ENCODE results near the gene RAB7B.

Gene RAB7B

GRCh38 chr1:206036663-206037455, 33.7 kb upstream of the RAB7B start:
- Histone ChIP-seq H3K79me2 (ENCODE audit: low read length) (peaks cover 99% of the 10 kb centered on the region), H3K9me3 (ENCODE audit: insufficient read depth, low read length) (peaks cover 9% of the 10 kb centered on the region), H3K27me3 (ENCODE audit: low read depth, low read length) (no peaks in the 10 kb centered on the region), H4K20me1 (ENCODE audit: insufficient read depth, low read length) (no peaks in the 10 kb centered on the region), H3K9ac (ENCODE audit: low read length) (peak overlapping the region; percentile 97), H3K4me3 (ENCODE audit: low read length) (peak overlapping the region; percentile 83), H3K4me1 (ENCODE audit: low read length) (peaks cover 83% of the 10 kb centered on the region), H3K4me2 (ENCODE audit: low read length) (peak overlapping the region; percentile 91), H2AFZ (ENCODE audit: low read depth, low read length) (no peak overlapping the region), H3K36me3 (replicated peaks; ENCODE audit: low read depth, low read length) (peaks cover 38% of the 10 kb centered on the region), H3K27ac (ENCODE audit: low read length) (peak overlapping the region; percentile 96)
- TF ChIP-seq CTCF (IDR thresholded peaks at IDR 0.05; ENCODE audit: low read depth, low read length), result no peak
- TF ChIP-seq EZH2phosphoT487 (IDR thresholded peaks at IDR 0.05; ENCODE audit: low read depth), result no peak

GRCh38 chr1:206035027-206035426, 31.8 kb upstream of the RAB7B start:
- peaks cover 83% of the 10 kb centered on the region for H3K4me1 ChIP-seq (ENCODE audit: low read length)
- peak overlapping the region; percentile 96 for H3K27ac ChIP-seq (ENCODE audit: low read length)
- H3K4me2 ChIP-seq (ENCODE audit: low read length), result peak overlapping the region; percentile 91
- H2AFZ ChIP-seq (ENCODE audit: low read depth, low read length), result no peak overlapping the region
- H3K9ac ChIP-seq (ENCODE audit: low read length), result peak overlapping the region; percentile 97
- H3K9me3 ChIP-seq (ENCODE audit: insufficient read depth, low read length), result peaks cover 9% of the 10 kb centered on the region
- no peaks in the 10 kb centered on the region for H3K27me3 ChIP-seq (ENCODE audit: low read depth, low read length)
- H3K79me2 ChIP-seq (ENCODE audit: low read length), result peaks cover 98% of the 10 kb centered on the region
- peaks cover 29% of the 10 kb centered on the region for H3K36me3 ChIP-seq (replicated peaks; ENCODE audit: low read depth, low read length)
- no peaks in the 10 kb centered on the region for H4K20me1 ChIP-seq (ENCODE audit: insufficient read depth, low read length)
- TF ChIP-seq CTCF (IDR thresholded peaks at IDR 0.05; ENCODE audit: low read depth, low read length) (no peak), EZH2phosphoT487 (IDR thresholded peaks at IDR 0.05; ENCODE audit: low read depth) (no peak)
- H3K4me3 ChIP-seq (ENCODE audit: low read length), result peak overlapping the region; percentile 83

GRCh38 chr1:206032380-206033140, 29.4 kb upstream of the RAB7B start:
- Histone ChIP-seq H3K9me3 (ENCODE audit: insufficient read depth, low read length) (peaks cover 9% of the 10 kb centered on the region), H3K4me1 (ENCODE audit: low read length) (peaks cover 68% of the 10 kb centered on the region), H3K27me3 (ENCODE audit: low read depth, low read length) (no peaks in the 10 kb centered on the region), H4K20me1 (ENCODE audit: insufficient read depth, low read length) (no peaks in the 10 kb centered on the region), H3K4me3 (ENCODE audit: low read length) (peak overlapping the region; percentile 0; the same call in 1 of the 2 replicates), H3K9ac (ENCODE audit: low read length) (peak overlapping the region; percentile 68), H3K4me2 (ENCODE audit: low read length) (peak overlapping the region; percentile 76), H3K36me3 (replicated peaks; ENCODE audit: low read depth, low read length) (peaks cover 14% of the 10 kb centered on the region), H2AFZ (ENCODE audit: low read depth, low read length) (no peak overlapping the region), H3K79me2 (ENCODE audit: low read length) (peaks cover 79% of the 10 kb centered on the region), H3K27ac (ENCODE audit: low read length) (peak overlapping the region; percentile 96)
- TF ChIP-seq CTCF (IDR thresholded peaks at IDR 0.05; ENCODE audit: low read depth, low read length) (no peak), EZH2phosphoT487 (IDR thresholded peaks at IDR 0.05; ENCODE audit: low read depth) (no peak)

- H3K9me3 ChIP-seq (ENCODE audit: insufficient read depth, low read length), result peaks cover 12% of the 10 kb centered on the region
- H3K9ac ChIP-seq (ENCODE audit: low read length), result peak overlapping the region; percentile 68
- peak overlapping the region; percentile 53 for H3K4me3 ChIP-seq (ENCODE audit: low read length)
- TF ChIP-seq EZH2phosphoT487 (IDR thresholded peaks at IDR 0.05; ENCODE audit: low read depth) (no peak), CTCF (IDR thresholded peaks at IDR 0.05; ENCODE audit: low read depth, low read length) (peak; percentile 98)
- H3K27ac ChIP-seq (ENCODE audit: low read length), result peak overlapping the region; percentile 96
- H3K4me2 ChIP-seq (ENCODE audit: low read length), result peak overlapping the region; percentile 76
- H3K36me3 ChIP-seq (replicated peaks; ENCODE audit: low read depth, low read length), result peaks cover 12% of the 10 kb centered on the region
- peaks cover 64% of the 10 kb centered on the region for H3K4me1 ChIP-seq (ENCODE audit: low read length)
- H4K20me1 ChIP-seq (ENCODE audit: insufficient read depth, low read length), result no peaks in the 10 kb centered on the region
- peaks cover 62% of the 10 kb centered on the region for H3K79me2 ChIP-seq (ENCODE audit: low read length)
- H2AFZ ChIP-seq (ENCODE audit: low read depth, low read length), result no peak overlapping the region
- H3K27me3 ChIP-seq (ENCODE audit: low read depth, low read length), result no peaks in the 10 kb centered on the region
These were observed 27.5 kb upstream of the RAB7B start for GRCh38 chr1:206030714-206031113.

Data from OCI-LY3 (cell line).